Measurements from ENCODE around the gene SREBF1. TPM values are rescaled to one million over a fixed set of nuclear protein-coding genes. Genes with fewer than 3 reads are reported as not detected.
A peak's percentile ranks its signal among the peaks of the same experiment; 100 is the strongest.
"Not testable (repeated sequence)": the region's sequence is repeated elsewhere in the genome, so short reads cannot be mapped to it uniquely, and the experiment has no call there.

SREBF1 gene
- total RNA-seq, 1 experiment from 2014 or later = 230 TPM

DNA sequence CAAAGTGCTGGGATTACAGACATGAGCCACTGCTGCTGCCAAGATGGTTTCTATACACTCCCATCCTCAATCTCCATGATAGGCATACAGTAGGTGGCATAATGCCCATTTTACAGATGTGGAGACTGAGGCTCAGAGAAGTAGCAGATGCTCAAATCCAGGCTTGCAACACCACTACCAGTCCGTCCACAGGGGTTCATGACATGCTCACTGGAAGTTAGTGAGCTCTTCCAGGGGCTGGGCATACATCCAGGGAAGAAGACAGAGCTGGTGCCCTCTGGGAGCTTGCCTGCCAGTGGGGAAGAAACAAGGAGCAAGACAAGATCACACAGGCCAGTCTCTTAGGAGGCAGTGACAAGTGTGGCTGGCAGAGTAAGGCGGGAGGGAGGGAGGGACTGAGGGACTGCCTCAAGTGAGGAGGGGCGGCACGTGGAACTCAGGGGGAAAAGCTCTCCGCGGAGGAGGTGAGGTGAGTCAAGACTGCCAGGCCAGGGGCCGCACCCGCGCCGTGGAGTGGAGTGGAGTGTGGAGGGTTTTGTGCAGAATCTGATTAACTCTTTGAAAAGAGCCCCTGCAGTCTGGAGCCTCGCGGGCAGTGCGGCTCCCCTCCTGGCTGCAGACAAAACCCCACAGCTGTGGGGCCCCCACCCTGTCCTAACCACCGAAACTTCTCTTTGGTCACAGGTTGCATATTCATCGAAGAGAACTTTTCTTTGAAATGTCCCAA is 27.9 kb downstream of the SREBF1 start:
- CTCF ChIA-PET = no interaction called here
- ATAC-seq (no peak), DNase-seq (ENCODE audit: low read depth, low spot score) (no peak)
- H3K27ac ChIP-seq (ENCODE audit: low read length) = peak overlapping the region; percentile 48; the same call in 1 of the 2 replicates
- no peak overlapping the region for H3K4me3 ChIP-seq (ENCODE audit: low read depth in 2 of 2, low read length in 2 of 2)
- intact Hi-C loops (cut with micrococcal nuclease; ENCODE audit: unreplicated experiment) = no loop called here
- POLR2A ChIA-PET = interaction anchor here (0.7 kb wide), 1 partner anchor 130 kb away, joined by 10 read pairs; no protein-coding TSS in a partner anchor
- H3K36me3 ChIP-seq (ENCODE audit: control insufficient read depth, insufficient read depth, low read length) = no peaks in the 10 kb centered on the region; the same call in none of the 2 replicates
- peaks cover 55% of the 10 kb centered on the region for H3K4me1 ChIP-seq (ENCODE audit: control insufficient read depth, insufficient read depth, low read length)
- BruUV-seq (replicated peaks) = no TSS peak
- in situ Hi-C loops (cut with HindIII; ENCODE audit: low pct_unique_long_range_greater_than_20kb, low sequenced_read_pairs) = no loop called here
- H3K27me3 ChIP-seq (ENCODE audit: control insufficient read depth, insufficient read depth, low read length) = no peaks in the 10 kb centered on the region
- no peaks in the 10 kb centered on the region for H3K9me3 ChIP-seq (ENCODE audit: control insufficient read depth, insufficient read depth, low read depth, low read length)
- TF ChIP-seq, protein P1, sequence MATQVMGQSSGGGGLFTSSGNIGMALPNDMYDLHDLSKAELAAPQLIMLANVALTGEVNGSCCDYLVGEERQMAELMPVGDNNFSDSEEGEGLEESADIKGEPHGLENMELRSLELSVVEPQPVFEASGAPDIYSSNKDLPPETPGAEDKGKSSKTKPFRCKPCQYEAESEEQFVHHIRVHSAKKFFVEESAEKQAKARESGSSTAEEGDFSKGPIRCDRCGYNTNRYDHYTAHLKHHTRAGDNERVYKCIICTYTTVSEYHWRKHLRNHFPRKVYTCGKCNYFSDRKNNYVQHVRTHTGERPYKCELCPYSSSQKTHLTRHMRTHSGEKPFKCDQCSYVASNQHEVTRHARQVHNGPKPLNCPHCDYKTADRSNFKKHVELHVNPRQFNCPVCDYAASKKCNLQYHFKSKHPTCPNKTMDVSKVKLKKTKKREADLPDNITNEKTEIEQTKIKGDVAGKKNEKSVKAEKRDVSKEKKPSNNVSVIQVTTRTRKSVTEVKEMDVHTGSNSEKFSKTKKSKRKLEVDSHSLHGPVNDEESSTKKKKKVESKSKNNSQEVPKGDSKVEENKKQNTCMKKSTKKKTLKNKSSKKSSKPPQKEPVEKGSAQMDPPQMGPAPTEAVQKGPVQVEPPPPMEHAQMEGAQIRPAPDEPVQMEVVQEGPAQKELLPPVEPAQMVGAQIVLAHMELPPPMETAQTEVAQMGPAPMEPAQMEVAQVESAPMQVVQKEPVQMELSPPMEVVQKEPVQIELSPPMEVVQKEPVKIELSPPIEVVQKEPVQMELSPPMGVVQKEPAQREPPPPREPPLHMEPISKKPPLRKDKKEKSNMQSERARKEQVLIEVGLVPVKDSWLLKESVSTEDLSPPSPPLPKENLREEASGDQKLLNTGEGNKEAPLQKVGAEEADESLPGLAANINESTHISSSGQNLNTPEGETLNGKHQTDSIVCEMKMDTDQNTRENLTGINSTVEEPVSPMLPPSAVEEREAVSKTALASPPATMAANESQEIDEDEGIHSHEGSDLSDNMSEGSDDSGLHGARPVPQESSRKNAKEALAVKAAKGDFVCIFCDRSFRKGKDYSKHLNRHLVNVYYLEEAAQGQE (IDR thresholded peaks at IDR 0.05; ENCODE audit: insufficient read depth in 1 of 2, low read depth in 2 of 2, low read length in 1 of 2) = no peak
- no peak for TF ChIP-seq SIN3A (IDR thresholded peaks at IDR 0.05; ENCODE audit: borderline replicate concordance, insufficient read depth, low read depth, low read length)
- TF ChIP-seq, protein P2, sequence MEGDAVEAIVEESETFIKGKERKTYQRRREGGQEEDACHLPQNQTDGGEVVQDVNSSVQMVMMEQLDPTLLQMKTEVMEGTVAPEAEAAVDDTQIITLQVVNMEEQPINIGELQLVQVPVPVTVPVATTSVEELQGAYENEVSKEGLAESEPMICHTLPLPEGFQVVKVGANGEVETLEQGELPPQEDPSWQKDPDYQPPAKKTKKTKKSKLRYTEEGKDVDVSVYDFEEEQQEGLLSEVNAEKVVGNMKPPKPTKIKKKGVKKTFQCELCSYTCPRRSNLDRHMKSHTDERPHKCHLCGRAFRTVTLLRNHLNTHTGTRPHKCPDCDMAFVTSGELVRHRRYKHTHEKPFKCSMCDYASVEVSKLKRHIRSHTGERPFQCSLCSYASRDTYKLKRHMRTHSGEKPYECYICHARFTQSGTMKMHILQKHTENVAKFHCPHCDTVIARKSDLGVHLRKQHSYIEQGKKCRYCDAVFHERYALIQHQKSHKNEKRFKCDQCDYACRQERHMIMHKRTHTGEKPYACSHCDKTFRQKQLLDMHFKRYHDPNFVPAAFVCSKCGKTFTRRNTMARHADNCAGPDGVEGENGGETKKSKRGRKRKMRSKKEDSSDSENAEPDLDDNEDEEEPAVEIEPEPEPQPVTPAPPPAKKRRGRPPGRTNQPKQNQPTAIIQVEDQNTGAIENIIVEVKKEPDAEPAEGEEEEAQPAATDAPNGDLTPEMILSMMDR (IDR thresholded peaks at IDR 0.05) = no peak
- no peak for TF ChIP-seq TCF7L2 (IDR thresholded peaks at IDR 0.05; ENCODE audit: low read depth, low read length)
- TF ChIP-seq POLR2AphosphoS5 (IDR thresholded peaks at IDR 0.05; ENCODE audit: low read depth, low read length) = 0 out of 2 replicates have a peak, but pooled peaks have one; percentile 2

DNA sequence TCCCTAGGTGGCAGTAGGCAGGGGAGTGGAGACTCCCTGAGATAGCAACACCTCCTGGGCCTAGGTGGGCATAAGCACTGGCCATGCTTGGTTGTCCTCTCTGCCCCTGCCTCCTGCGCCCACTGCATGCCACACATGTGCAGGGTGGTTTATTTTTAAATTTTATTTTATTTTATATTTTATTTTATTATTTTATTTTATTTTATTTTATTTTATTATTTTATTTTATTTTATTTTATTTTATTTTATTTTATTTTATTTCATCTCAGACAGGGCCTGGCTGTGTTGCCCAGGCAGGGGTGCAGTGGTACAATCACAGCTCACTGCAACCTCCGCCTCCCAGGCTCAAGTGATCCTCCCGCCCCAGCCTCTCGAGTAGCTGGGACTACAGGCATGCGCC is 28.6 kb downstream of the SREBF1 start:
- intact Hi-C loops (cut with micrococcal nuclease; ENCODE audit: unreplicated experiment); H3K27me3 ChIP-seq (ENCODE audit: control insufficient read depth, insufficient read depth, low read length); CTCF ChIA-PET; in situ Hi-C loops (cut with HindIII; ENCODE audit: low pct_unique_long_range_greater_than_20kb, low sequenced_read_pairs); H3K36me3 ChIP-seq (ENCODE audit: control insufficient read depth, insufficient read depth, low read length); POLR2A ChIA-PET; BruUV-seq (replicated peaks); ATAC-seq; H3K9me3 ChIP-seq (ENCODE audit: control insufficient read depth, insufficient read depth, low read depth, low read length); H3K4me3 ChIP-seq (ENCODE audit: low read depth in 2 of 2, low read length in 2 of 2); DNase-seq (ENCODE audit: low read depth, low spot score): not testable (repeated sequence)
- Histone ChIP-seq H3K27ac (ENCODE audit: low read length) (peak overlapping the region; percentile 39), H3K4me1 (ENCODE audit: control insufficient read depth, insufficient read depth, low read length) (peaks cover 52% of the 10 kb centered on the region)

DNA sequence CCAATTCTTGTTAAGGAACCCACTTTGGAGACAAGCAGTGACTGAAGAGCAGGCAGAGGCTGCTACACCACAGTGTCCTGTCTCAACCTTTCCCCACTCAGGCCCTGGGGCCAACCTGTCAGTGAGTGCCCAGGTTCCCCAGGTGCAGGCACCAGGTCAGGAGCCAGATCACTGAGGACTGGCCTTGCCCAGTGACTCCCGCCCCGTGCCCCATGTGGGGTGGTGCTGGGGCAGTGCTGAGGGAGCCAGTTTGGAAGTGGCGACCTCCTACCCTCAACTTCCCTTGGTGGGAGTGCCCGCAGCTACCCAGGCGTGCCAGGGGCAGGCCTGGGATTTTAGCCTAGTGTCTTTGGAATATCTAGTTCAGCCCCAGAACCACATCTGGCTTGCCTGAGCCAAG is 29.3 kb downstream of the SREBF1 start:
- Histone ChIP-seq H3K9me3 (ENCODE audit: control insufficient read depth, insufficient read depth, low read depth, low read length) (no peaks in the 10 kb centered on the region), H3K27me3 (ENCODE audit: control insufficient read depth, insufficient read depth, low read length) (no peaks in the 10 kb centered on the region), H3K27ac (ENCODE audit: low read length) (peak overlapping the region; percentile 39; the same call in 1 of the 2 replicates), H3K4me1 (ENCODE audit: control insufficient read depth, insufficient read depth, low read length) (peaks cover 48% of the 10 kb centered on the region), H3K4me3 (ENCODE audit: low read depth in 2 of 2, low read length in 2 of 2) (no peak overlapping the region), H3K36me3 (ENCODE audit: control insufficient read depth, insufficient read depth, low read length) (no peaks in the 10 kb centered on the region; the same call in 1 of the 2 replicates)
- DNase-seq (ENCODE audit: low read depth, low spot score) (no peak), ATAC-seq (no peak)
- intact Hi-C loops (cut with micrococcal nuclease; ENCODE audit: unreplicated experiment) (no loop called here), in situ Hi-C loops (cut with HindIII; ENCODE audit: low pct_unique_long_range_greater_than_20kb, low sequenced_read_pairs) (no loop called here)
- no TSS peak for BruUV-seq (replicated peaks)
- POLR2A ChIA-PET = no interaction called here
- CTCF ChIA-PET = interaction anchor here (0.5 kb wide), 1 partner anchor 25 kb away, joined by 3 read pairs; no protein-coding TSS in a partner anchor
- TF ChIP-seq POLR2AphosphoS5 (IDR thresholded peaks at IDR 0.05; ENCODE audit: low read depth, low read length) = no peak
- TF ChIP-seq SIN3A (IDR thresholded peaks at IDR 0.05; ENCODE audit: borderline replicate concordance, insufficient read depth, low read depth, low read length) = no peak
- no peak for TF ChIP-seq TCF7L2 (IDR thresholded peaks at IDR 0.05; ENCODE audit: low read depth, low read length)
- TF ChIP-seq, protein P1 (IDR thresholded peaks at IDR 0.05; ENCODE audit: insufficient read depth in 1 of 2, low read depth in 2 of 2, low read length in 1 of 2) = no peak
- TF ChIP-seq, protein P2 (IDR thresholded peaks at IDR 0.05) = no peak
